HepG2 (cell line): ENCODE measurements around the gene APOC1. TPM values are rescaled to one million over a fixed set of nuclear protein-coding genes. Genes with fewer than 3 reads are reported as not detected.

Experiments
- ELF3 ChIP-seq: IDR thresholded peaks from 2 replicates; pipeline ENCODE4 v1.6.1; 2016; ENCODE audit warnings: missing genetic modification reagents, missing compliant biosample characterization
- EZH2 ChIP-seq: conservative IDR thresholded peaks from 2 replicates; pipeline ENCODE4 v1.6.1; 2012; ENCODE audit warnings: mild to moderate bottlenecking, low read depth, low read length, moderate library complexity
- JUN ChIP-seq: sonication (generic); formaldehyde crosslinking; IDR thresholded peaks from 2 replicates; pipeline ENCODE4 v1.4.0; 2020; ENCODE audit warnings: mild to moderate bottlenecking, missing genetic modification reagents
- MIER2 ChIP-seq: IDR thresholded peaks from 2 replicates; pipeline ENCODE4 v1.6.1; 2016; ENCODE audit warnings: missing biosample characterization, missing genetic modification reagents
- RELA ChIP-seq: sonication (generic); formaldehyde crosslinking; IDR thresholded peaks from 2 replicates; pipeline ENCODE4 v1.4.0; 2020; ENCODE audit warnings: missing genetic modification reagents
- SIN3B ChIP-seq: fragments of 150-350 bp; IDR thresholded peaks from 2 replicates; pipeline ENCODE4 v1.6.1; 2014; ENCODE audit warnings: low read length
- ZBTB26 ChIP-seq: IDR thresholded peaks from 2 replicates; pipeline ENCODE4 v1.6.1; 2016; ENCODE audit warnings: missing compliant biosample characterization, missing genetic modification reagents, borderline replicate concordance
- ZNF142 ChIP-seq: sonication (generic); formaldehyde crosslinking; IDR thresholded peaks from 2 replicates; pipeline ENCODE4 v1.4.0; 2020; ENCODE audit warnings: missing genetic modification reagents
- ZNF337 ChIP-seq: sonication (generic); formaldehyde crosslinking; IDR thresholded peaks from 2 replicates; pipeline ENCODE4 v1.5.1; 2020; ENCODE audit warnings: missing genetic modification reagents, low read depth, mild to moderate bottlenecking, borderline replicate concordance
- ZNF362 ChIP-seq: sonication (generic); formaldehyde crosslinking; IDR thresholded peaks from 2 replicates; pipeline ENCODE4 v1.4.0; 2020; ENCODE audit warnings: missing genetic modification reagents, mild to moderate bottlenecking, borderline replicate concordance
- ZNF383 ChIP-seq: sonication (generic); formaldehyde crosslinking; IDR thresholded peaks from 2 replicates; pipeline ENCODE4 v1.4.0; 2020; ENCODE audit warnings: missing genetic modification reagents, mild to moderate bottlenecking, borderline replicate concordance
- ZNF496 ChIP-seq: sonication (generic); formaldehyde crosslinking; IDR thresholded peaks from 2 replicates; pipeline ENCODE4 v1.8.1; 2023; ENCODE audit warnings: mild to moderate bottlenecking, moderate library complexity, missing genetic modification reagents; ENCODE audit not compliant: insufficient replicate concordance
- ZNF501 ChIP-seq: sonication (generic); formaldehyde crosslinking; IDR thresholded peaks from 2 replicates; pipeline ENCODE4 v1.5.1; 2020; ENCODE audit warnings: mild to moderate bottlenecking, moderate library complexity, missing genetic modification reagents
- ZNF564 ChIP-seq: sonication (generic); formaldehyde crosslinking; IDR thresholded peaks from 2 replicates; pipeline ENCODE4 v1.8.1; 2023; ENCODE audit warnings: mild to moderate bottlenecking, missing genetic modification reagents
- ZNF567 ChIP-seq: sonication (generic); formaldehyde crosslinking; IDR thresholded peaks from 2 replicates; pipeline ENCODE4 v1.8.1; 2023; ENCODE audit warnings: mild to moderate bottlenecking, missing genetic modification reagents, borderline replicate concordance
- ZSCAN9 ChIP-seq: IDR thresholded peaks from 2 replicates; pipeline ENCODE4 v1.6.1; 2016; ENCODE audit warnings: borderline replicate concordance
- ZXDC ChIP-seq: sonication (generic); formaldehyde crosslinking; IDR thresholded peaks from 2 replicates; pipeline ENCODE4 v1.5.0; 2020; ENCODE audit warnings: mild to moderate bottlenecking, missing genetic modification reagents
- polyA plus RNA-seq, 8 experiments: library from polyadenylated mRNA; depleted of rRNA in 3 of 8; stranded (reverse) in 7 of 8; unstranded in 1 of 8; fragments of >200 nt; fragmentation: Illumina TruSeq in 4 of 8; extraction: Trizol in 4 of 8; gene quantifications; 2 replicates each; pipeline versions ENCODE4 v1.2.1 to v1.2.3, GENCODE V29; 2011 to 2016; ENCODE audit warnings: low read depth in 4 of 8, missing spikeins in 1 of 8, mixed read lengths in 1 of 8; ENCODE audit not compliant: insufficient read depth in 1 of 8
- total RNA-seq, 5 experiments: library from RNA; depleted of rRNA; stranded (reverse); fragments of >200 nt; fragmentation: Illumina TruSeq; extraction: Trizol; gene quantifications; 2 replicates each; pipeline ENCODE4 v1.2.3, GENCODE V29; 2016; ENCODE audit warnings: low read depth in 1 of 5

Gene APOC1
- total and polyA plus RNA-seq, 2 of the 13 experiments (the other 11 are each of a cell fraction or from before 2014, with no cell fraction given): 600 to 1,235 TPM

- TF ChIP-seq ZNF496 (no peak), ZNF567 (CRISPR knock-in tag) (no peak), ZBTB26 (CRISPR knock-in tag) (peak; percentile 39; the same call in 1 of the 2 replicates), ZNF501 (no peak), ZNF337 (CRISPR knock-in tag) (no peak; the same call in 1 of the 2 replicates), SIN3B (no peak), ELF3 (CRISPR knock-in tag) (peak; percentile 75; the same call in 1 of the 2 replicates), MIER2 (peak; percentile 29; the same call in 1 of the 2 replicates), ZNF142 (no peak), ZNF383 (CRISPR knock-in tag) (no peak), ZSCAN9 (CRISPR knock-in tag) (peak; percentile 23; the same call in 1 of the 2 replicates), RELA (no peak), ZNF564 (CRISPR knock-in tag) (no peak), ZNF362 (0 out of 2 replicates have a peak, but pooled peaks have one; percentile 36), JUN (CRISPR knock-in tag) (no peak), EZH2 (no peak), ZXDC (CRISPR knock-in tag) (peak; percentile 96)
These were observed 23.9 kb upstream of the APOC1 start (continued) for GRCh38 chr19:44890366-44891015.
